Measurements from ENCODE around the gene EMCN.

DNA sequence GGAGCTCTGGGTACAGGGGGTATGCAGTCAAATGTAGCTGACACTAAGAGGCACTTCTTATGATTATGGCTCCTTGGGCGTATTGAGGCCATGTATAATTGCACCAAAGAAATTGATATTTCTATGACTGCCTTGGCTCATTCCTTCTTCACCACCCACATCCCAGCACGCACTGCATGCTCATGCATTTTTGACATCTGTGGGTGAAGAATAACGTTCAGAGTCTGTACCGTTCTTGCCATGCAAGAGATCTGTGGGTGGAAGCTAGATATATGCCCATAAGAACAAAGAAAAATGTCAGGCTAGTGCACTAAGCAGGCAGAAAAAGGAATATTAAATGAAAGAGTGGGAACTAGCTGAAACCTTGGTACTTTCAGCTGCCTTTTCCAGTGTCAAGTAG, 93.4 kb downstream of the EMCN start:
- no peak for TF ChIP-seq EZH2 (IDR thresholded peaks at IDR 0.05; ENCODE audit: insufficient read depth, low read length)
- TF ChIP-seq, protein P1, sequence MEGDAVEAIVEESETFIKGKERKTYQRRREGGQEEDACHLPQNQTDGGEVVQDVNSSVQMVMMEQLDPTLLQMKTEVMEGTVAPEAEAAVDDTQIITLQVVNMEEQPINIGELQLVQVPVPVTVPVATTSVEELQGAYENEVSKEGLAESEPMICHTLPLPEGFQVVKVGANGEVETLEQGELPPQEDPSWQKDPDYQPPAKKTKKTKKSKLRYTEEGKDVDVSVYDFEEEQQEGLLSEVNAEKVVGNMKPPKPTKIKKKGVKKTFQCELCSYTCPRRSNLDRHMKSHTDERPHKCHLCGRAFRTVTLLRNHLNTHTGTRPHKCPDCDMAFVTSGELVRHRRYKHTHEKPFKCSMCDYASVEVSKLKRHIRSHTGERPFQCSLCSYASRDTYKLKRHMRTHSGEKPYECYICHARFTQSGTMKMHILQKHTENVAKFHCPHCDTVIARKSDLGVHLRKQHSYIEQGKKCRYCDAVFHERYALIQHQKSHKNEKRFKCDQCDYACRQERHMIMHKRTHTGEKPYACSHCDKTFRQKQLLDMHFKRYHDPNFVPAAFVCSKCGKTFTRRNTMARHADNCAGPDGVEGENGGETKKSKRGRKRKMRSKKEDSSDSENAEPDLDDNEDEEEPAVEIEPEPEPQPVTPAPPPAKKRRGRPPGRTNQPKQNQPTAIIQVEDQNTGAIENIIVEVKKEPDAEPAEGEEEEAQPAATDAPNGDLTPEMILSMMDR (IDR thresholded peaks at IDR 0.05; ENCODE audit: insufficient read depth, low read depth, low read length) = no peak
